SK-N-SH (cell line): Measurements from ENCODE around the gene RPL3.

Source experiments
- CTCF ChIP-seq: fragments of 200-600 bp; sonication (generic); IDR thresholded peaks from 2 replicates; pipeline ENCODE4 v1.6.1; 2017; ENCODE audit warnings: antibody characterized with exemption, mild to moderate bottlenecking, moderate library complexity
- EZH2phosphoT487 ChIP-seq: fragments of 200-600 bp; sonication (generic); IDR thresholded peaks from 2 replicates; pipeline ENCODE4 v1.6.1; 2017; ENCODE audit warnings: low read depth, mixed run types, mild to moderate bottlenecking, antibody characterized with exemption, moderate library complexity, borderline replicate concordance
- GABPA ChIP-seq: IDR thresholded peaks from 2 replicates; pipeline ENCODE4 v1.4.0; 2012; ENCODE audit warnings: low read depth, mild to moderate bottlenecking
- MXI1 ChIP-seq: IDR thresholded peaks from 2 replicates; pipeline ENCODE4 v1.6.1; 2012; ENCODE audit warnings: mild to moderate bottlenecking, low read depth, low read length, improper control_type of control experiment
- NRF1 ChIP-seq: IDR thresholded peaks from 2 replicates; pipeline ENCODE4 v1.6.1; 2012; ENCODE audit warnings: low read depth, mild to moderate bottlenecking, low read length
- RCOR1 ChIP-seq: fragments of 150-350 bp; IDR thresholded peaks from 2 replicates; pipeline ENCODE4 v1.6.1; 2017; ENCODE audit warnings: antibody characterized with exemption, low read length
- TEAD4 ChIP-seq: IDR thresholded peaks from 2 replicates; pipeline ENCODE4 v1.4.0; 2012; ENCODE audit warnings: mild to moderate bottlenecking, borderline replicate concordance; ENCODE audit not compliant: insufficient read depth
- TF ChIP-seq, protein P1 (sequence below): IDR thresholded peaks from 2 replicates; pipeline ENCODE4 v1.4.0; 2012; ENCODE audit warnings: low read depth, borderline replicate concordance
- TF ChIP-seq, protein P2 (sequence below): IDR thresholded peaks from 2 replicates; pipeline ENCODE4 v1.4.0; 2012; ENCODE audit warnings: low read depth

DNA sequence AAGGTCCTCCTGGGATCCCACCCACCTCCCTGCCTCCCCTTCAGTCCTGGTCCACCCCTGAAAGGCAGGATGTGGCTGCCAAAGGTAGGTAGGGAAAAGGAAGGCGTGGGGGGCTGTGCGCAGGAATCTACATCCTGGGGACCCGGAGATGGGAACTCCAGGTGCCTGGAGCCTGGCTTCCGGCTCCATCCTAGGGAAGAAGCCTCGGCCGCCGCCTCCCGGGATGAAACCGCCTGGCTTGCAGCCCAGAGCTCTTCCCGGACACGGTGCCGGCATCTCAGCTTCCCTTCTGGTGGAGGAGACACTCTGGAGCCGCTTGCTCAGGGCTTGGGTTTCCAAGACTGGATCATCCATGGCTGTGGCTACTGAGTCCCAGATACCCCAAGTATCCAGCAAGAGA, 41.4 kb downstream of the RPL3 start:
- TF ChIP-seq CTCF (no peak), NRF1 (no peak), GABPA (no peak), RCOR1 (no peak), EZH2phosphoT487 (no peak), TEAD4 (no peak), MXI1 (no peak)
- TF ChIP-seq, protein P1, sequence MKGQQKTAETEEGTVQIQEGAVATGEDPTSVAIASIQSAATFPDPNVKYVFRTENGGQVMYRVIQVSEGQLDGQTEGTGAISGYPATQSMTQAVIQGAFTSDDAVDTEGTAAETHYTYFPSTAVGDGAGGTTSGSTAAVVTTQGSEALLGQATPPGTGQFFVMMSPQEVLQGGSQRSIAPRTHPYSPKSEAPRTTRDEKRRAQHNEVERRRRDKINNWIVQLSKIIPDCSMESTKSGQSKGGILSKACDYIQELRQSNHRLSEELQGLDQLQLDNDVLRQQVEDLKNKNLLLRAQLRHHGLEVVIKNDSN, result no peak
- TF ChIP-seq, protein P2, sequence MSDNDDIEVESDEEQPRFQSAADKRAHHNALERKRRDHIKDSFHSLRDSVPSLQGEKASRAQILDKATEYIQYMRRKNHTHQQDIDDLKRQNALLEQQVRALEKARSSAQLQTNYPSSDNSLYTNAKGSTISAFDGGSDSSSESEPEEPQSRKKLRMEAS, result no peak
